ENCODE data around the gene ATIC. TPM values are rescaled to one million over a fixed set of nuclear protein-coding genes. Genes with fewer than 3 reads are reported as not detected.

Gene ATIC
- total and polyA plus RNA-seq, 2 of the 8 experiments (the other 6 are each of a cell fraction or from before 2014, with no cell fraction given) = 139 to 319 TPM

GRCh38 chr2:215361876-215362561 is 50.2 kb downstream of the ATIC start (continued):
- TF ChIP-seq RFX5 (IDR thresholded peaks at IDR 0.05; ENCODE audit: borderline replicate concordance, low read depth, low read length) (no peak), NANOG (IDR thresholded peaks at IDR 0.05; ENCODE audit: insufficient read depth, low read depth, low read length, poor library complexity, severe bottlenecking) (no peak), CBX5 (IDR thresholded peaks at IDR 0.05; ENCODE audit: low read depth, low read length) (no peak), JUN (IDR thresholded peaks at IDR 0.05; ENCODE audit: low read depth, low read length) (no peak), SP1 (IDR thresholded peaks at IDR 0.05; ENCODE audit: low read depth, low read length) (no peak)
